GM12878 (cell line): ENCODE measurements around the gene GAREM1.

Source experiments
- BRCA1 ChIP-seq: IDR thresholded peaks from 2 replicates; pipeline ENCODE4 v1.6.1; 2011; ENCODE audit warnings: low read depth, low read length, improper control_type of control experiment
- EP300 ChIP-seq, 2 experiments: fragments of 150-350 bp in 1 of 2; IDR thresholded peaks; 2 replicates each; pipeline ENCODE4 v1.6.1; 2011 to 2012; ENCODE audit warnings: low read depth in 2 of 2, low read length in 2 of 2, borderline replicate concordance in 1 of 2, improper control_type of control experiment in 1 of 2, inconsistent platforms in 1 of 2; ENCODE audit not compliant: control insufficient read depth in 1 of 2
- EZH2 ChIP-seq: IDR thresholded peaks from 2 replicates; pipeline ENCODE4 v1.6.1; 2012; ENCODE audit warnings: low read depth, mild to moderate bottlenecking, control low read depth, inconsistent platforms, low read length, borderline replicate concordance; ENCODE audit not compliant: control insufficient read depth
- FOS ChIP-seq: IDR thresholded peaks from 3 replicates; pipeline ENCODE4 v1.6.1; 2011; ENCODE audit warnings: borderline replicate concordance; ENCODE audit not compliant: insufficient read length; ENCODE audit errors: extremely low read depth
- FOXM1 ChIP-seq: IDR thresholded peaks from 2 replicates; pipeline ENCODE4 v1.6.1; 2012; ENCODE audit warnings: low read depth, mild to moderate bottlenecking, inconsistent platforms, low read length, moderate library complexity
- GABPA ChIP-seq: IDR thresholded peaks from 2 replicates; pipeline ENCODE4 v1.6.1; 2014; ENCODE audit warnings: antibody characterized with exemption, low read depth, mild to moderate bottlenecking, inconsistent platforms
- POLR2AphosphoS2 ChIP-seq: IDR thresholded peaks from 2 replicates; pipeline ENCODE4 v1.6.1; 2011; ENCODE audit warnings: low read depth, mild to moderate bottlenecking, low read length, improper control_type of control experiment, moderate library complexity
- RB1 ChIP-seq: fragments of 450-650 bp; formaldehyde crosslinking; IDR thresholded peaks from 2 replicates; pipeline ENCODE4 v1.6.1; 2017; ENCODE audit warnings: mild to moderate bottlenecking, borderline replicate concordance
- REST ChIP-seq: IDR thresholded peaks from 2 replicates; pipeline ENCODE4 v1.6.1; 2012; ENCODE audit warnings: mild to moderate bottlenecking, low read depth, low read length
- TCF3 ChIP-seq: IDR thresholded peaks from 2 replicates; pipeline ENCODE4 v1.6.1; 2012; ENCODE audit warnings: low read depth, mild to moderate bottlenecking, low read length, borderline replicate concordance; ENCODE audit not compliant: insufficient read depth
- TF ChIP-seq, protein P1 (sequence below), 3 experiments: IDR thresholded peaks in 2 of 3; conservative IDR thresholded peaks in 1 of 3; 2 replicates each; pipeline ENCODE4 v1.5.1; 2011; ENCODE audit warnings: low read depth in 3 of 3, low read length in 3 of 3, mild to moderate bottlenecking in 3 of 3, control low read depth in 2 of 3, moderate library complexity in 2 of 3, inconsistent platforms in 1 of 3, mixed read lengths in 1 of 3; ENCODE audit not compliant: control insufficient read depth in 2 of 3, insufficient read depth in 1 of 3; ENCODE audit errors: extremely low read depth in 1 of 3
- TF ChIP-seq, protein P2 (sequence below): IDR thresholded peaks from 2 replicates; pipeline ENCODE4 v1.6.1; 2011; ENCODE audit warnings: low read depth, low read length, improper control_type of control experiment, borderline replicate concordance

DNA sequence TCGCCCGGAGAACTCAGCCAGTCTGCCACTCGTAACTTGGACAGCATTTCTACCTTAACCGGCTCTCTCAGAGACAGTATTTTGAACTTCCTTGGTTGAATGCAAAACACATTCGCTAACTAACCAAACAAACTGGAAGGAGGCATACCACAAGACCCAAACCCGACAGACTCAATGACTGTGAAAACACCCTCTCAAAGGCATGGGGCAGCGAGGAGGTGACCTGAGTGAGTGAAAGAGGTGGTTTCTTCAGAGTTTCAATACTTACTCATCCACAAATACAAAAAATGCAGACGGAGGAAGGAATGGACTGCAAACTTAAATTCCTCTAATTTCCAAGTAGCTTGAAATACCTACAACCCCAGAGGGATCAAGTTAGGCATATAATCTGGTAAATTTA, 132.9 kb downstream of the GAREM1 start:
- no peak for TF ChIP-seq POLR2AphosphoS2
- no peak for TF ChIP-seq GABPA
- no peak for TF ChIP-seq EP300 (IDR thresholded peaks at IDR 0.05; ENCODE audit: borderline replicate concordance in 1 of 2, control insufficient read depth in 1 of 2, low read depth in 2 of 2, low read length in 2 of 2)
- no peak for TF ChIP-seq FOXM1
- TF ChIP-seq TCF3, result no peak
- TF ChIP-seq, protein P1, sequence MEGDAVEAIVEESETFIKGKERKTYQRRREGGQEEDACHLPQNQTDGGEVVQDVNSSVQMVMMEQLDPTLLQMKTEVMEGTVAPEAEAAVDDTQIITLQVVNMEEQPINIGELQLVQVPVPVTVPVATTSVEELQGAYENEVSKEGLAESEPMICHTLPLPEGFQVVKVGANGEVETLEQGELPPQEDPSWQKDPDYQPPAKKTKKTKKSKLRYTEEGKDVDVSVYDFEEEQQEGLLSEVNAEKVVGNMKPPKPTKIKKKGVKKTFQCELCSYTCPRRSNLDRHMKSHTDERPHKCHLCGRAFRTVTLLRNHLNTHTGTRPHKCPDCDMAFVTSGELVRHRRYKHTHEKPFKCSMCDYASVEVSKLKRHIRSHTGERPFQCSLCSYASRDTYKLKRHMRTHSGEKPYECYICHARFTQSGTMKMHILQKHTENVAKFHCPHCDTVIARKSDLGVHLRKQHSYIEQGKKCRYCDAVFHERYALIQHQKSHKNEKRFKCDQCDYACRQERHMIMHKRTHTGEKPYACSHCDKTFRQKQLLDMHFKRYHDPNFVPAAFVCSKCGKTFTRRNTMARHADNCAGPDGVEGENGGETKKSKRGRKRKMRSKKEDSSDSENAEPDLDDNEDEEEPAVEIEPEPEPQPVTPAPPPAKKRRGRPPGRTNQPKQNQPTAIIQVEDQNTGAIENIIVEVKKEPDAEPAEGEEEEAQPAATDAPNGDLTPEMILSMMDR (IDR thresholded peaks at IDR 0.05 in 2 of 3, conservative IDR thresholded peaks at IDR 0.05 in 1 of 3; ENCODE audit: control insufficient read depth in 2 of 3, extremely low read depth in 1 of 3, insufficient read depth in 1 of 3, low read depth in 3 of 3, low read length in 3 of 3), result no peak
- TF ChIP-seq REST, result no peak
- TF ChIP-seq RB1, result no peak
- TF ChIP-seq, protein P2, sequence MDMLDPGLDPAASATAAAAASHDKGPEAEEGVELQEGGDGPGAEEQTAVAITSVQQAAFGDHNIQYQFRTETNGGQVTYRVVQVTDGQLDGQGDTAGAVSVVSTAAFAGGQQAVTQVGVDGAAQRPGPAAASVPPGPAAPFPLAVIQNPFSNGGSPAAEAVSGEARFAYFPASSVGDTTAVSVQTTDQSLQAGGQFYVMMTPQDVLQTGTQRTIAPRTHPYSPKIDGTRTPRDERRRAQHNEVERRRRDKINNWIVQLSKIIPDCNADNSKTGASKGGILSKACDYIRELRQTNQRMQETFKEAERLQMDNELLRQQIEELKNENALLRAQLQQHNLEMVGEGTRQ, result no peak
- TF ChIP-seq BRCA1, result no peak
- no peak for TF ChIP-seq FOS
- no peak for TF ChIP-seq EZH2
